NT2/D1 (cell line): Measurements from ENCODE around the gene AKT3.
"Not testable (repeated sequence)": the region's sequence is repeated elsewhere in the genome, so short reads cannot be mapped to it uniquely, and the experiment has no call there.

Experiments
- DNase-seq: peaks from one replicate; pipeline ENCODE4 v3.0.0-alpha.2; 2011; ENCODE audit warnings: low read depth, low spot score
- H3K27me3 ChIP-seq: 2 replicates; pipeline ENCODE4 v1.6.0; 2011; ENCODE audit warnings: mild to moderate bottlenecking; ENCODE audit not compliant: insufficient read length, insufficient read depth
- H3K36me3 ChIP-seq: 2 replicates; pipeline ENCODE4 v1.6.1; 2011; ENCODE audit warnings: mild to moderate bottlenecking, low read length, mixed read lengths; ENCODE audit not compliant: insufficient read depth, insufficient read length
- H3K4me1 ChIP-seq: 2 replicates; pipeline ENCODE4 v1.5.1; 2011; ENCODE audit not compliant: insufficient read depth, insufficient read length
- H3K4me3 ChIP-seq: 2 replicates; pipeline ENCODE4 v1.5.1; 2011; ENCODE audit warnings: low read depth; ENCODE audit not compliant: insufficient read length
- H3K9ac ChIP-seq: 2 replicates; pipeline ENCODE4 v1.6.0; 2011; ENCODE audit warnings: low read depth; ENCODE audit not compliant: insufficient read length
- H3K9me3 ChIP-seq: 2 replicates; pipeline ENCODE4 v1.5.1; 2011; ENCODE audit warnings: mild to moderate bottlenecking, low read length; ENCODE audit not compliant: insufficient read depth
- SUZ12 ChIP-seq: IDR thresholded peaks from 2 replicates; pipeline ENCODE4 v1.6.1; 2011; ENCODE audit not compliant: insufficient read length, insufficient read depth; ENCODE audit errors: extremely low read depth
- YY1 ChIP-seq: IDR thresholded peaks from 2 replicates; pipeline ENCODE4 v1.6.1; 2011; ENCODE audit not compliant: insufficient read length, insufficient read depth
- ZNF274 ChIP-seq: IDR thresholded peaks from 2 replicates; pipeline ENCODE4 v1.6.1; 2011; ENCODE audit warnings: mild to moderate bottlenecking, low read depth, low read length

AKT3 gene

DNA sequence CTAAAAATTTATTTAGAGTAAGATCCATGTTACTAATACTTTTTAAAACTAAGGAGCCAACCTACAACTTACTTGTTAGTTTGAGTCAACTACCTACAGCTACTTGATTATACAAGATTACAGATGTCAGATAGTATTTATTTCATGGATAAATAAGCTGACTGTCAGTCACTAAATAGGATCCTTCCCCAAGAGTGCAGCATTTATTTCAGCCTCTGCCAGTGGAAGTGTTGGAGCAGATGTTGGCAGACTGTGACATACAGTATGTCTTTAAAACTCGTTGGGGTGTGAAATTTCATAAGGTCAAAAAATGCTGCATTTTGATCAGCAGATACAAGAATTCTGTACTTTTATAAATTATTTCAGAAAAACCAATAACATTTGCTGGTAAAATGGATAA lies 156.2 kb downstream of the AKT3 start:
- no peak overlapping the region for H3K9ac ChIP-seq
- no peak overlapping the region for H3K4me3 ChIP-seq
- H3K4me1 ChIP-seq = no peaks in the 10 kb centered on the region
- no peaks in the 10 kb centered on the region for H3K27me3 ChIP-seq
- no peak for TF ChIP-seq ZNF274
- TF ChIP-seq YY1 = no peak
- no peak for TF ChIP-seq SUZ12
- no peaks in the 10 kb centered on the region for H3K36me3 ChIP-seq
- no peak for DNase-seq
- no peaks in the 10 kb centered on the region for H3K9me3 ChIP-seq

GRCh38 chr1:243686159-243686558 lies 163.9 kb downstream of the AKT3 start:
- TF ChIP-seq ZNF274 (no peak), SUZ12 (no peak), YY1 (no peak)
- H3K27me3 ChIP-seq = no peaks in the 10 kb centered on the region
- no peak overlapping the region for H3K4me3 ChIP-seq
- H3K36me3 ChIP-seq = no peaks in the 10 kb centered on the region
- H3K9ac ChIP-seq = no peak overlapping the region
- no peak for DNase-seq
- no peaks in the 10 kb centered on the region for H3K9me3 ChIP-seq
- H3K4me1 ChIP-seq = no peaks in the 10 kb centered on the region

GRCh38 chr1:243680860-243681259 lies 169.2 kb downstream of the AKT3 start:
- no peak for DNase-seq
- Histone ChIP-seq H3K4me1 (no peaks in the 10 kb centered on the region), H3K9me3 (no peaks in the 10 kb centered on the region), H3K4me3 (no peak overlapping the region), H3K36me3 (no peaks in the 10 kb centered on the region), H3K9ac (no peak overlapping the region), H3K27me3 (no peaks in the 10 kb centered on the region)
- TF ChIP-seq SUZ12 = no peak
- no peak for TF ChIP-seq YY1
- TF ChIP-seq ZNF274 = no peak

GRCh38 chr1:243672539-243673074 lies 177.4 kb downstream of the AKT3 start:
- Histone ChIP-seq H3K27me3 (no peaks in the 10 kb centered on the region), H3K4me1 (no peaks in the 10 kb centered on the region), H3K9me3 (no peaks in the 10 kb centered on the region), H3K36me3 (no peaks in the 10 kb centered on the region), H3K4me3 (no peak overlapping the region), H3K9ac (no peak overlapping the region)
- no peak for TF ChIP-seq SUZ12
- no peak for TF ChIP-seq ZNF274
- no peak for TF ChIP-seq YY1
- no peak for DNase-seq

- no peak for DNase-seq
- no peaks in the 10 kb centered on the region for H3K27me3 ChIP-seq
- H3K4me3 ChIP-seq = no peak overlapping the region
- TF ChIP-seq ZNF274 = no peak
- no peak for TF ChIP-seq YY1
- TF ChIP-seq SUZ12 = no peak
- H3K9ac ChIP-seq = no peak overlapping the region
- no peaks in the 10 kb centered on the region for H3K9me3 ChIP-seq
- no peaks in the 10 kb centered on the region for H3K4me1 ChIP-seq
- peaks cover 6% of the 10 kb centered on the region for H3K36me3 ChIP-seq
Measured at GRCh38 chr1:243667591-243667990, 182.5 kb downstream of the AKT3 start.

GRCh38 chr1:243667133-243667532 lies 182.9 kb downstream of the AKT3 start:
- Histone ChIP-seq H3K4me3 (no peak overlapping the region), H3K27me3 (no peaks in the 10 kb centered on the region), H3K9me3 (no peaks in the 10 kb centered on the region), H3K4me1 (no peaks in the 10 kb centered on the region), H3K9ac (no peak overlapping the region), H3K36me3 (peaks cover 6% of the 10 kb centered on the region)
- DNase-seq = no peak
- no peak for TF ChIP-seq ZNF274
- TF ChIP-seq YY1 = no peak
- no peak for TF ChIP-seq SUZ12

DNA sequence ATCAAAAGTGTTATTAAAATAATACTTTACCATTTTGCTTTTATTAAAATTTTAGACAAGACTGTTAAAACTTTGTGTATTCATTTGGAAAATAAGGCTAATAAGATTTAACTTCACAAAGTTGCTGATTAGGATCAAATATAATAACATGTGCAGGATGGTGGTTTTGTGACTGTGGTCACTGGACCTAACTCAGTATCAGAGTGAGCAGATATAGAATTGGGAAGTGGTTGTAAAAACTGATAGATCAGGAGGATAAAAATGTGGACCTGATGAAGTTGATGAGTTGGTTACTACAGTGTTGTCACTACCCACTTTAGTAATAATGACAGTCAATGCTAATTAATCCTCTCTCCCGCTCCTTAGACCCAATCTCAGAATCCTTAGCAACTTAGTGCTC lies 186.4 kb downstream of the AKT3 start:
- H3K36me3 ChIP-seq = peaks cover 6% of the 10 kb centered on the region
- no peaks in the 10 kb centered on the region for H3K27me3 ChIP-seq
- H3K9me3 ChIP-seq = no peaks in the 10 kb centered on the region
- DNase-seq = no peak
- H3K4me1 ChIP-seq = no peaks in the 10 kb centered on the region
- TF ChIP-seq SUZ12 (no peak), ZNF274 (no peak), YY1 (no peak)
- H3K4me3 ChIP-seq = no peak overlapping the region
- H3K9ac ChIP-seq = no peak overlapping the region

GRCh38 chr1:243662169-243662568 lies 187.9 kb downstream of the AKT3 start:
- not testable (repeated sequence) for H3K36me3 ChIP-seq, H3K4me1 ChIP-seq, DNase-seq, H3K27me3 ChIP-seq, H3K9ac ChIP-seq, H3K4me3 ChIP-seq, H3K9me3 ChIP-seq
